Femur (tissue), 1 donor: ENCODE results near the gene PAPOLG.
A peak's percentile ranks its signal among the peaks of the same experiment; 100 is the strongest.

ENCODE experiments used
- DNase-seq: peaks from one replicate; pipeline ENCODE4 v3.0.0-alpha.2; 2017

Gene PAPOLG

GRCh38 chr2:60756097-60757087 is at the start of gene PAPOLG:
PAPOLG (plus strand) TSS chr2:60756268; CDS start chr2:60756479, 211 bp downstream.
- peak; percentile 96 for DNase-seq

DNA sequence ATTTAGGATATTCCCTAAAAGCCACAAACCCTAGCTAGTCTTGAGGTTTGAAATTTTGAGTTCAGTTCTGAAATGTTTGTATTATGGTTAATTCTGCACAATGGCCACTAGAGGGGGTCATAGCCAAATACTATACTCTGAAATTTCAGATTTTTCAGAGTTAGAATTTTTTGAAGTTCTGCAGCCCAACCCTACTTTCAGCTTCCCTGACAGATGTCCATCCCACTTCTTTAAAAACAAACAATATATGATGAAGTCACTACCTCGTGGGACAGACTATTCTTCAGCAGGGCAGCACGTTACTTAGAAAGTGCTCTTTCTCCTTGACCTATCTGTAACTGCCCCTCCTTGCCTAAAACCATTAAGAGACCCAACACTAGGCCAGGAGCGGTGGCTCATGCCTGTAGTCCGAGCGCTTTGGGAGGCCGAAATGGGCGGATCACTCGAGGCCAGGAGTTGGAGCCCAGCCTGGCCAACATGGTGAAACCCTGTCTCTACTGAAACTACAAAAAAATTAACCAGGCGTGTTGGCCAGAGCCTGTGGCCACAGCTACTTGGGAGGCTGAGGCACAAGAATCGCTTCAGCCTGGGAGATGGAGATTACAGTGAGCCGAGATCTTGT is 48.2 kb upstream of the PAPOLG start:
- DNase-seq: no peak

DNA sequence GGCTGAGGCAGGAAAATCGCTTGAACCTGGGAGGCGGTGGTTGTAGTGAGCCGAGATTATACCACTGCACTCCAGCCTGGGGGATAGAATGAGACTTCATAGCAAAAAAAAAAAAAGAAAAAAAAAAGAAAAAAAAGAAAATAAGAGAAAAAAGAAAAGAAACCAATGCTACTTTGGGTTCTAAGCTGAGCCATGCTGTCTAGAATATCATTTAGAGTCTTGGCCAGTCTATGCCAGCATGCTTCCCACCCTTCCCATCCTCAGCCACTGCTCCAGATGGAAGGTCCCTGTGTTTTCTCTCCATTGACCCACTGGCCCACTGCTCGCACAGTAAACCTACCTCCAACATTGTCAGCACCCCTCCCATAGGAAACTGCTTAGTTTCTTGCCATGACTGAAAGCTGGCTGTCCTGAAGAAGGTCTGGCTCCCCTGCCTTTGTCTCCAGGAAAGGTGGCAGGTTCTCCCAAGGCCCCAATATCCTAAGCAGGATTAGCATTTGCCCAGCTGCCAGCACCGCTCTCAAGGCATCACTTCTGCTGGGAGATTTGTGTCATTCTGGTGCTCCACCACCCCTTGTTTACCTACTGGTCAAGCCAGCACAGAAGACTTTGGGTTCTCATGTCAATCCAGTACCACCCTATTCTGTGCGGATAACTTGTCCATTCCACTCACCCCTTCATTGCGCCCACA is 47.3 kb upstream of the PAPOLG start:
- DNase-seq: no peak

DNA sequence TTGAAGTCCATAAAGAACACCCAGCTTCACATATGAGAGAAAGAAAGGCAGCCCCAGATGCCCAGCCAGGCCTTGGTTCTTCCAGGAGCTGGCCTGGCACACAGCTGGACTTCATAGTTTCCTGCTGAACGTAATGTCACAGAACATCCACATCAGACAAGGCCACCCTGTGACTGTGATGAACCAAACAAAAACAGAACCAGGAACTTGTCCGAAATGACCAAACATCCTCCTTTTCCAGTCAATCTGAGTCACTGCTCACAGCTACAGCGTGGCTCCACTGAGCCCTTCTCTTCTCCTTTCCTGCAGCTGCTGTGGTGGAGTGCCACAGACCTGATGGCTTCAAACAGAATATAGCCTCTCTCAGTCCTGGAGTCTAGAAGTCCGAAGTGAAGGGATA is 45.4 kb upstream of the PAPOLG start:
- DNase-seq: peak; percentile 33

DNA sequence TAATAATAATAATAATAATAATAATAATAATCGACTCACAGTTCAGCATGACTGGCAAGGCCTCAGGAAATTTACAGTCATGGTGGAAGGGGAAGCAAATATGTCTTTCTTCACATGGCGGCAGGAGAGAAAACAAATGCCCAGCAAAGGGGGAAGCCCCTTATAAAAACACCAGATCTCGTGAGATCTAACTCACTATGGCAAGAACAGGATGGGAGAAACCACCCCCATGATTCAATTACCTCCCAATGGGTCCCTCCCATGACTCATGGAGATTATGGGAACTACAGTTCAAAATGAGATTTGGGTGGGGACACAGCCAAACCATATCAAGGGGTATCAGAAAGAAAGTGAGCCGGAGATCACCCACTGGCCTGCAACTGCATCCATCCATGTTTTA is 40.5 kb upstream of the PAPOLG start:
- no peak for DNase-seq

GRCh38 chr2:60717691-60718090 is 38.4 kb upstream of the PAPOLG start:
- no peak for DNase-seq

DNA sequence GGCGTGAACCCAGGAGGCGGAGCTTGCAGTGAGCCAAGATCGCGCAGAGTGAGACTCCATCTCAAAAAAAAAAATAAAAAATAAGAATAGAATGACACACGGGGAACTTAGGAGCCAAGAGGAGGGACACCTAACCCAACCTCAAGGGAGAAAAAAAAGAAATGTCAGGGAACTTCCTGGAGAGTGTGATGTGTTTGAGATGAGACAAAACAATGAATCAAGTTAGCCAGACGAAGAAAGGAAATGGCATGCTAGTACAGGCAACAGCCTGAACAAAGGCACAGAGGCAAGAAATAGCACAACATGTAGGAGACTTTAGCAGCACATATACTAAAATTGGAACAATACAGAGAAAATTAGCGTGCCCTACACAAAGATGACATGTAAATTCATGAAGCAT is 36.7 kb upstream of the PAPOLG start:
- no peak for DNase-seq

GRCh38 chr2:60725466-60725865 is 30.6 kb upstream of the PAPOLG start:
- DNase-seq: no peak

GRCh38 chr2:60728855-60729254 is 27.2 kb upstream of the PAPOLG start:
- no peak for DNase-seq

GRCh38 chr2:60735496-60736250 is 20.4 kb upstream of the PAPOLG start:
- no peak for DNase-seq

DNA sequence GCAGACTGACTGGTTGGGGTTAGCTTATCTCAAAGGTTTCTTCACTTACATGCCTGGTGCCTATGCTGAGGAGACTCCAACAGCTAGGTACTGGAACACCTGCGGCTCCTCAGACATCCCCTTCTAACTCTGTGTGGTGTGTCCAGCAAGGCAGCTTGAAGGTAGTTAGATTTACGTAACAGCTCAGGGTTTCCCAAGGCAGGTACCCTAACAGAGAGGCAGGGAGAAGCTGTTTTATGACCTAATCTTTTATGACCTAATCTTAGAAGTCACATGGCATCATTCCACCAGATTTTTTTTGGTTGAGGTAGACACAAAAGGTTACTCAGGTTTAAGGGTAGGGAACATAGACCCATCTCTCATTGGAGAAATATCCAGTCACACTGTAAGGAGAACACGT is 17.4 kb upstream of the PAPOLG start:
- no peak for DNase-seq

- no peak for DNase-seq
These were observed 16.9 kb upstream of the PAPOLG start for GRCh38 chr2:60739156-60739555.

GRCh38 chr2:60741576-60741975 is 14.5 kb upstream of the PAPOLG start:
- DNase-seq: no peak

- DNase-seq: no peak
These were observed 13.6 kb upstream of the PAPOLG start for GRCh38 chr2:60742419-60742818.

DNA sequence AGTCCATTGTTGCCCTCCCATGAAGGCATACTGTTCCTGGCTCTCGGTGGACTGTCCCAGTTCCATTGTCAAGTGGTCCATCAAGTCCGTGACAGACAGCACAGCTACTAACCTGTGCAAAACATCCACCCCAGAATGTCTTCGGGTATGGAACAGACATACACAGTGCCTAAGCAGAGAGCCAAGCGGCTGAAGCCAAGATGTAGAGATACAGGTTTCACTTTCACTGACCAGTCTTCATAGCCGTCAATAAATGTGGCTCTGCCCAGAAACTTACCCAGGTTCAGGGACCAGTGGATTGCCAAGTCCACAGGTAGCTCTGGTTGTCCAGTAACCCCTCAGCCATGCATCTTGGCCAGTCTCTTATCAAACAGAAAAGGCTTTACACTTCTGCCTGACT is 10.7 kb upstream of the PAPOLG start:
- DNase-seq: no peak

- no peak for DNase-seq
These were observed 10.3 kb upstream of the PAPOLG start for GRCh38 chr2:60745761-60746160.

GRCh38 chr2:60746318-60746717 is 9.8 kb upstream of the PAPOLG start:
- DNase-seq: peak; percentile 61

- DNase-seq: no peak
These were observed 3.6 kb downstream of the PAPOLG start for GRCh38 chr2:60759654-60760053.

- no peak for DNase-seq
These were observed 8.9 kb downstream of the PAPOLG start for GRCh38 chr2:60764736-60765534.

GRCh38 chr2:60766283-60766682 is 10.2 kb downstream of the PAPOLG start:
- DNase-seq: no peak

DNA sequence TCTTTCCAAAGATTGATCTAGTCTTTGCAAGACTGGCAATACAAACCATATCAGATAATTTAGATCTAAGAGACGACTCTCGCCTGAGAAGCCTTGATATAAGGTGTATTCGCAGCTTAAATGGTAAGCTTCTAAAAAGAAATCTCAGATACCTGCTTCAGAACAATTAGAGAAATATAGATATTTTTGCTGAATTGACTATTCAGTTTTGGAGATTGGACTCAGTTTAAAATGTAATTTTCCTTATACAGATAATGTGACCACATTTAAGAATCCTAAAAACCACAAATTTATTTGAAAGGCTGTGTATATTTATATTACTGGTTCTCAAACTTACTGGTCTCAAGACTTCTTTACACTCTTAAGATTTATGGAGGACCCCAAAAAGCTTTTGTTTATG is 15.4 kb downstream of the PAPOLG start:
- DNase-seq: no peak

DNA sequence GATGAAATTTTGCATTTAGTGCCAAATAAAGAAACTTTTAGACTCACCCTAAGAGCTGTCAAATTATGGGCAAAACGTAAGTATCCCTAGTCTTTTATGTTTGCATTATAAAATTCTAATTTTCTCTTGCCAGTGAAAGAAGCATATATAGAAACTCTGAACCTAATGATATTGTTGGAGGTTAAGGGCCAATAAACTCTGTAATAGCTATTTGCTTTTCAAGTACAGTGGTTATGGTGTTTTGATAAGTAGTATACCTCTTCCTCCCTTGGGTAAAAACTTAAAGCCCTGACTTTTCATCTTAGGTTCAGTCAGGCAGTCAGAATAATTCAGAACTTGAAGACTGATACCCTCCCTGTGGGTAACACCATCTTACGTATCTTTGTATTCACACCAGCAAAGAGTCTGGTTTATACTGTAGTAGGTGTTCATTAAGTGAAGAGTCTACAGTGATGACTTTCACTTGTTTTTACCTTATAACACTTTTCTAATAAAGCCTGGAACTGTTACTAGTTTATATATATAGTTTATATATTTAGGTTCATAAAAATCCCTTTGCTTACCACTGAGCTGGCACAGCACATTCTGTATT is 19.1 kb downstream of the PAPOLG start:
- no peak for DNase-seq
